ENCODE data around the gene NDUFV1. TPM values are rescaled to one million over a fixed set of nuclear protein-coding genes. Genes with fewer than 3 reads are reported as not detected.

NDUFV1 gene
- total RNA-seq, 2 experiments from 2014 or later, result 204 to 228 TPM

DNA sequence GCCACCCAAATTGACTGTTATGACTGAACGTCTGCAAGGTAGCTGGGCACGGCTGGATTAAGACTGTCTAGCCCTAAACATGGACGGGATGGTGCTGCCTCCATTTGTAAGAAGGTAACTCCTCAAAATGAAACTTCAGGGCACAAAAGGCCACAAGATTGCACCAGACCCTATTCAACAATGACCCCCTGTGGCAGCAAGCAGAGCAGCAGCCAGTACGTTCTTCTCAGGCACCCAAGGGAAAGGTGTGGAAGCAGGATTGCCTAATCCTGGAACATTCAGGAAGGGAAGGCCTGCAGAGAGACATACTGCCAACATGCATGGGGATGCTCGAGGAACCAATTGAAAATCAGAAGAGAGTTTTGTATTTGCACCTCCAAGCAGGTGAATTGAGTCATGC, 37.3 kb downstream of the NDUFV1 start:
- H3K4me1 Mint-ChIP-seq, result peaks cover 32% of the 10 kb centered on the region
- H3K36me3 Mint-ChIP-seq (ENCODE audit: low read depth), result no peaks in the 10 kb centered on the region
- H3K4me3 Mint-ChIP-seq, result no peak overlapping the region
- no peak overlapping the region for H3K27ac Mint-ChIP-seq
- ChIA-PET POLR2A (no interaction called here), CTCF (interaction anchor here (0.7 to 9.5 kb wide), 2 partner anchors 12 to 161 kb away, joined by 4 to 114 read pairs; partner anchors contain the start of genes AIP and NUDT8)
- H3K27me3 Mint-ChIP-seq, result peaks cover 3% of the 10 kb centered on the region
- DNase-seq, result no peak
- peaks cover 3% of the 10 kb centered on the region for H3K9me3 Mint-ChIP-seq

DNA sequence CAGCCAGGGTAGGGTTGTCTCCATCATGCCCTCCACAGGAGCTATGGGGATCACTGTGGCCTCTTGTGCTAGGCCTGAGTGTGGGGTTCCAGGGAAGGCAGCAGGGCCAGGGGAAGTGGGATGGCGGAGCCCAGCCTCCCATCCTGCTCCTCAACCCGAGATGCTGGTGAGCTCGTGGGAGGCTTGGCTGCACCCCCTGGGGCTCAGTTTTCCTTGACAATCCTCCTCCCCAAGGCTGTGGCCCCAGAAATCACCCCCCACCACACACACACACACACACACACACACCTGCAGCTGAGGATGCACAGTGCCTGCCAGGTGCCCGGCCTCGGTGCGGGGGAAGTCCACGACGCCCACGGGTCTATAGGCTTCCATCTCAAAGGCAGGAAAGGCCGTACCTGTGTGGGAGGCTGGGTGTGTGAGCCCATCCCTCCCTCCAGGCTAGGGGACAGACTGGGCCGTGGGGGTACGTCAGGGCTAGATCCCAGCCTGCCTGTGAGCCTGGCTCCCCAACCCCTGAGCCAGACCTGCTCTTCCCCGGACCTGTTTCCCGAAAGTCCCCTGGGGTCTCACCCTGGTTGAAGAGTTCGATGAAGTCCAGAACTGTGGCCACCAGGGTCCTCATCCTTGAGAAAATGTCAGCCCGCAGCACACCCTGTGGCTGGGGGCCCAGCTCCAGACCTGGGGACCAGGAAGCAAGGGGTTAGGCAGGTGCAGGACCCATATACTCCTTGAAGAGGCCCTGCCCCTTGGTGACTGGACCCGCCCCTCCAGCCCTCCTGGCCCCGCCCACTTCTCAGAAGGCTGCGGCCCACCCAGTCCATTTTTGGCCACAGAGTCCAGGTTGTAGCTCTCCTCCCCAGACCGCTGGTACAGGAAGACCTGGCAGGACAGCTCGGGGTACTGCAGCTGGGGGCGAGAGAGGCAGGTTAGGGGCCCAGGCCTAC, 38.0 kb downstream of the NDUFV1 start:
- no peak overlapping the region for H3K4me3 Mint-ChIP-seq
- no peak overlapping the region for H3K27ac Mint-ChIP-seq
- CTCF ChIA-PET, result interaction anchor here (0.6 to 9.5 kb wide), 3 partner anchors 10 to 162 kb away, joined by 3 to 114 read pairs (median 4); partner anchors contain the start of genes AIP and NUDT8
- no peaks in the 10 kb centered on the region for H3K36me3 Mint-ChIP-seq (ENCODE audit: low read depth)
- no peak for DNase-seq
- peaks cover 3% of the 10 kb centered on the region for H3K27me3 Mint-ChIP-seq
- H3K4me1 Mint-ChIP-seq, result peaks cover 39% of the 10 kb centered on the region
- POLR2A ChIA-PET, result no interaction called here
- H3K9me3 Mint-ChIP-seq, result peaks cover 3% of the 10 kb centered on the region

DNA sequence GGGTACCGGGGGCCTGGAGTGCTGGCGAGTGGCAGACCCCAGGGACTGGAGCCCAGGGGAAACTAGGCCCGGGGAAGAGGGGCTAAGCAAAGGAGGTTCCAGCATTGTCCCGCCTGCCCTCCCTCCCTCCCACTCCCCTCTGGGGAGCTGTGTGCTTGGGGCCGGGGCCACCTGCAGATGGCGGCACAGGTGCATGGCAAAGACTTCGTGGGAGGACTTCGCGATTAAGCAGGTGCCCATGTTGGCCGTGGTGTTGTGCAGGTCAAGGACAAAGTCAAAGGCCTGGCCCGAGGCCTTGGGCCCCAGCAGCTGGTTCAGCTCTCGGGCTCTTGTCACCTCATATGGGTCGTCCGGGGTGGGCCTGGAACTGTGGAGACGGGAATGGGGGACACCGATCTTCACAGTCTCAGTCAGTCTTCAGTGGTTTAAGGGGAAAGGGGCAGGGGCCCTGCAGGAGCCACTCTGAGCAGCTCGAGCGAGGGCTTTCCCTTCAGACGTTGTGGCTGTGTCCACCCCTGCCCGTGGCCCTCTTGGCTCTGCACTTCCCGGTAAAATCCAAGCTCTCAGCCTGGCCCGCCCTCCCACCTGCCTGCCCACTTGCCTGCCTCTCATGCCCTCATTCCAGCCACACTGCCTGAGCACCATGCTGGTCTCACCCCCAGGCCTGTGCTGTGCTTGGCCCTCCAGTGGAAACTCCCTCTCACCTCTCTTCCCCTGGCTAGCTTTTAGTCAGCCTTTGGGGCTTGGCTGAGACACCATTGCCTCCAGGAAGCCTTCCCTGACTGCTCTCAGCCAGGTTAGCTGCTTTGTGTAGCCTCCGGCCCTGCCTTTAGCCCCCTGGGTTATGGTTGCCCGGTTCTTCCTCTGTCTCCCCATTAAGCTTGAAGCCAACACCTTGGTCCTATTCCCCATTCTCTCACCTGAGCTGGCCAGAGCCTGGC, 39.1 kb downstream of the NDUFV1 start:
- H3K36me3 Mint-ChIP-seq (ENCODE audit: low read depth), result no peaks in the 10 kb centered on the region
- peaks cover 3% of the 10 kb centered on the region for H3K9me3 Mint-ChIP-seq
- no peak overlapping the region for H3K4me3 Mint-ChIP-seq
- peaks cover 49% of the 10 kb centered on the region for H3K4me1 Mint-ChIP-seq
- no peak for DNase-seq
- CTCF ChIA-PET, result interaction anchor here (0.6 to 9.5 kb wide), 3 partner anchors 13 to 121 kb away, joined by 3 to 114 read pairs (median 4); partner anchors contain the start of gene NUDT8
- peak overlapping the region; percentile 61 for H3K27ac Mint-ChIP-seq
- H3K27me3 Mint-ChIP-seq, result peaks cover 5% of the 10 kb centered on the region
- POLR2A ChIA-PET, result interaction anchor here (0.6 kb wide), 1 partner anchor 62 kb away, joined by 3 read pairs; the partner anchor contains the start of gene GSTP1

DNA sequence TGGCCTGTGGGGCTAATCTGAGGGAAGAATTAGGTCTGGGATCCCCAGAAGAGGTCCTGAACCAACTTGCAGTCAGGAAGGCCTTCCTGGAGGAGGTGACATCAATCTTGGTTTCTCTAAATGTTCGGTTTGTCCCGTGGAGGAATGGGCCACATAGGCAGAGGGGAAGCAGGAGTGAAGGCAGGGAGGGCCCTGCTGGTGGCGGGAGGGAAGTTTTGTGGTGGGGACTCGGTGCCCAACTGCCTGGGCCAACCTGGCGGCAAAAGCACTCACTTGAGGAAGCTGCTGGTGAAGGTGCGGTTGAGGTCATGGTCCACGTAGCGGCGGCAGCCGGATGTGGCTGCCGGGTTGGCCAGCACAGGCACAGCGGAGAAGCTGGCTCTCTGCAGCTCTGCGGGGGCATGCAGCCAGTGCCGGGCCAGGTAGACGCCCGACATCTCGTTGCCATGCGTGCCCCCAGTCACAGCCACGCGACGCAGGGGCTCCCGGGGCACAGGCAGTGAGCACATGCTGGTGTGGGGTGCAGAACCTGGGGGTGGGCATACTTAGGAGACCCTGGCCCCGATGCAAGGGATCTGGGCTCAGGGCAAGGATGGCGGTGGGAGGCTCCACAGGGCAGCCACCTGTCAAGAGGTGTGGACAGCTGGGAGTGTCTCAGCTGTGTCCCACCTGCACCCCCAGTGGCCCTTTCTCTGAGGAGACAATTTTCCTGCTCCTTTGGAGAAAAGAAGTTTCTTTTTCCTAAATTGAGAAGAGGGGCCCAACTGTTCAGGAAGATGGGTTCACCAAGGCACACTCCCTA, 40.0 kb downstream of the NDUFV1 start:
- Mint-ChIP-seq H3K4me1 (peaks cover 49% of the 10 kb centered on the region), H3K9me3 (peaks cover 3% of the 10 kb centered on the region), H3K27me3 (peaks cover 5% of the 10 kb centered on the region), H3K27ac (peak overlapping the region; percentile 61), H3K36me3 (ENCODE audit: low read depth) (no peaks in the 10 kb centered on the region), H3K4me3 (peak overlapping the region; percentile 8)
- peak; percentile 60 for DNase-seq
- ChIA-PET CTCF (interaction anchor here (1.1 to 9.5 kb wide), 3 partner anchors 14 to 291 kb away, joined by 3 to 114 read pairs (median 3); partner anchors contain the start of gene NUDT8), POLR2A (interaction anchor here (0.6 kb wide), 1 partner anchor 63 kb away, joined by 3 read pairs; the partner anchor contains the start of gene GSTP1)

DNA sequence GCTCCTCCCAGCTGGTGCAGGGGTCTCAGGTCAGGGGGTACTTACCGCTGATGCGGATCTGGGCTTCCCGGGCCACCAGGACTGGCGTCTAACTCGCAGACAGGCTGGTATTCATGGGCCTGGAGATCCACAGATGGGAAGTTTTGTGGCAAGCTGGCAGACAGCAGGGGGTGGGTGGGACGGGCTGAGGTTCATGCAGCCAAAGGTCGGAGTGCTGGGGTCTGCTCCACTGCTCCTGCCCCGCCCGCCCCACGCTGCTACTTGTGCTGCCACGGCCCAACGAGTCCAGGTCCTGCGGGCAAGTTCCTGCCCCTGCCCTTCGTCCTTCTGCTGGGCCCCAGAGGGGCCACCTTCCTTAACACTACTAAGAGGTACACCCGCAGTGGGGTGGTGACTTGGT, 40.7 kb downstream of the NDUFV1 start:
- H3K27ac Mint-ChIP-seq, result peak overlapping the region; percentile 13
- peaks cover 6% of the 10 kb centered on the region for H3K27me3 Mint-ChIP-seq
- no peaks in the 10 kb centered on the region for H3K36me3 Mint-ChIP-seq (ENCODE audit: low read depth)
- CTCF ChIA-PET, result interaction anchor here (1.2 to 9.5 kb wide), 3 partner anchors 9 to 291 kb away, joined by 3 to 114 read pairs (median 10); partner anchors contain the start of genes NUDT8 and TBX10
- POLR2A ChIA-PET, result no interaction called here
- H3K9me3 Mint-ChIP-seq, result peaks cover 3% of the 10 kb centered on the region
- DNase-seq, result no peak
- H3K4me3 Mint-ChIP-seq, result no peak overlapping the region
- peaks cover 49% of the 10 kb centered on the region for H3K4me1 Mint-ChIP-seq

DNA sequence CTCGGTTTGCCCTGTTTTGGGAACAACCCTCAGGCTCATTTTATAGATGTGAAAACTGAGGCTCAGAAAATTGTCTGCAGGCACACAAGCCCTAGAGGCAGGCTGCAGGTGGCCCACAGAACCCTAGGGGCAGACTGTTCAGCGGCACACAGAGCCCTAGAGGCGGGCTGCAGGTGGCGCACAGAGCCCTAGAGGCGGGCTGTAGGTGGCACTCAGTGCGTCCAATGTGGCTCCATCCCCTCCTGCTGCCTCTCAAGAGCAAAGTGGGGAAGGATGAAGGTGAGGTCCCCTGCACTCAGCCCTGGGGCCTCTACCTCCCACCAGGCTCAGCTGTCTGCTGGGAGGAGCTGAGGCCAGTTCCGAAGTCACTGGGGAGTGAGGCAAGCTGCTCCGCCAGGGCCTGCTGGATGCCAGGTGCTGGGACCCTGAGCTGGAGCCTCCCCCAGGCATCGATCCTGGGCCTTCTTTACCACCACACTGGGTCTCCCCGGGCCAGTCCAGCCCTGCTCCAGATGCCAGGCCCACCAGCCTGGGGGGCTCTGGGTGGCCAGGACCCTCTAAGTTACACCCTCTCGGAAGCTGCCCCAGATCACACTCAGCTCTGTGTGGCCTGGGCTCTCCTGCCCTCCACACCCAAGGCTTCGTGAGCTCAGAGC, 41.5 kb downstream of the NDUFV1 start:
- Mint-ChIP-seq H3K9me3 (peaks cover 5% of the 10 kb centered on the region), H3K27me3 (peaks cover 9% of the 10 kb centered on the region), H3K27ac (no peak overlapping the region), H3K4me3 (no peak overlapping the region), H3K36me3 (ENCODE audit: low read depth) (no peaks in the 10 kb centered on the region), H3K4me1 (peaks cover 49% of the 10 kb centered on the region)
- POLR2A ChIA-PET, result no interaction called here
- DNase-seq, result peak; percentile 72
- CTCF ChIA-PET, result interaction anchor here (0.7 to 9.5 kb wide), 5 partner anchors 9 to 68 kb away, joined by 3 to 114 read pairs (median 4); partner anchors contain the start of genes NUDT8 and TBX10

DNA sequence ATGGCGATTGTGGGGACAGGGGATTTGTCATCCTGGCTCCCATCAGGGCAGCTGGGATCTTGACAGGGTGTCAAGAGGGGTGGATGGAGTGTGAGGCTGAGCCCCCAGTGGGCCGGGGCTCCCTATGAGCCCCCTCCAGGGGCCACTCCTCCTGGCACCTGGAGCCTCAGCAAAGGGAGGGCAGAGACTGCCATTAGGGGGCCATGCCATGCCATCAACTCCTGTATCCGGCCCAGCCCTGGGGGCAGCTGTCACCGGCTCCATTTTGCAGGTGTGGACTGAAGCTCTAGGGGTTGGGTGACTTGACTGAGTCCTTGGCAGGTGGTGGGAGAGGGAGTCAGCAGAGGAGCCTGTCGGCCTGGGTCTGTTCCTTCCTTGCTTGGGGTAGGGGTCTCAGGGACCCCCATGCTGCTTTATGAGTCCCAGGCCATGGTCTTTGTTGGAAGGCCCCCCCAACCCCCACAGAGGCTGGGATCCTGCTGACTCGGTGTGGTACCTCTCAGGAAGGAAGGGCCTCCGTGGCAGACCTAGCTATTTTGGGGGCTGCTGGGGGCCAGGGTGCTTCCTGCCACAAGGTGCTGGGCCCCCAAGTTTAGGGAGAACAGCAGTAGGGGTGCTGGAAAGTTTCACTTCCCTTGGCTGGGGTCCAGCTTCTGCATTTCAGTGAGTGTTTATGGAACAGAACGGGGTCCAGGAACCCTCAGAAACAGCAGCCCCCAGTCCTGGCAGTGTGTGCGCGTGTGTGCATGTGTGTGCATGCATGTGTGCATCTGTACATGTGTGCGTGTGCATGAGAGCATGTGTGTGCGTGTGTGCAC, 42.3 kb downstream of the NDUFV1 start:
- Mint-ChIP-seq H3K4me1 (peaks cover 48% of the 10 kb centered on the region), H3K4me3 (no peak overlapping the region), H3K27ac (no peak overlapping the region), H3K27me3 (peaks cover 9% of the 10 kb centered on the region), H3K9me3 (peaks cover 3% of the 10 kb centered on the region), H3K36me3 (ENCODE audit: low read depth) (no peaks in the 10 kb centered on the region)
- DNase-seq, result no peak
- ChIA-PET POLR2A (no interaction called here), CTCF (interaction anchor here (0.7 to 9.5 kb wide), 5 partner anchors 10 to 69 kb away, joined by 3 to 114 read pairs (median 4); partner anchors contain the start of genes NUDT8 and TBX10)

DNA sequence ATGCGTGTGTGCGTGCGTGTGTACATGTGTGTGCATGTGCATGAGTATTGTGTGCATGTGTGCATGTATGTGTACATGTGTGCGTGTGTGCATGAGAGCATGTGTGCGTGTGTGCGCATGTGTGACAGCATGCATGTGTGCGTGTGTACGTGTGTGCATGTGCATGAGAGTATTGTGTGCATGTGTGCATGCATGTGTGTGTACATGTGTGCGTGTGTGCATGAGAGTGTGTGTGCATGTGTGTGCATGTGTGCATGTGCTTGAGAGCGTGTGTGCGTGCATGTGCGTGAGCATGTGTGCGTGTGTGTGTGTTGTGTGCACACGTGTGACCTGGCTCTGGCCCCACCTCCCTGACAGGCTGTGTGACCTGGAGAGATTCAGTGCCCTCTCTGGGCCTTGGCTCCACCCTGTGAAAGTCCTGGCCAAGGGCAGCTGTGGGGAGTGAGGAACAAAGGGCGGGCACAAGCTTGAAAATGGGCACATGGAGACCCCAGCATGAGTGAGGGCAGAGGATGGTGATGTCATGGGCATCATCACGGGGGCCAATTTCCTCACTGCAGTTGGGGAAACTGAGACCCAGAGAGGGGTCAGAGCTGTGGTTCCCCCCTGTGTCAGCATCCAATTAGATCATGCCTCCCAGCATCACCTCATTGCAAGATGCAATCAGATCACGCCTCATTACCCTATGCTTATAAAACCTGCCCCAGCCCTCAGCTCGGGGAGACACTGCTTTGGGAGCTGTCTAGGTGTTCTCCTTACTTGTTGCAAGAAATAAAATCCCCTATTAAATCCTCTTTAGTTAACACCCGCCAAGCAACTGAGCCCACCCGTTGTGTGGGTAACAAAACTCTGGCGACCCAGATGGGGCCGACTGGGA, 43.1 kb downstream of the NDUFV1 start:
- H3K36me3 Mint-ChIP-seq (ENCODE audit: low read depth), result no peaks in the 10 kb centered on the region
- peaks cover 9% of the 10 kb centered on the region for H3K27me3 Mint-ChIP-seq
- peak overlapping the region; percentile 81 for H3K4me3 Mint-ChIP-seq
- peak overlapping the region; percentile 94 for H3K27ac Mint-ChIP-seq
- DNase-seq, result no peak
- ChIA-PET POLR2A (no interaction called here), CTCF (interaction anchor here (0.6 to 9.5 kb wide), 4 partner anchors 11 to 650 kb away, joined by 3 to 114 read pairs (median 8); partner anchors contain the start of genes NUDT8 and TBX10)
- H3K4me1 Mint-ChIP-seq, result peaks cover 46% of the 10 kb centered on the region
- peaks cover 2% of the 10 kb centered on the region for H3K9me3 Mint-ChIP-seq

DNA sequence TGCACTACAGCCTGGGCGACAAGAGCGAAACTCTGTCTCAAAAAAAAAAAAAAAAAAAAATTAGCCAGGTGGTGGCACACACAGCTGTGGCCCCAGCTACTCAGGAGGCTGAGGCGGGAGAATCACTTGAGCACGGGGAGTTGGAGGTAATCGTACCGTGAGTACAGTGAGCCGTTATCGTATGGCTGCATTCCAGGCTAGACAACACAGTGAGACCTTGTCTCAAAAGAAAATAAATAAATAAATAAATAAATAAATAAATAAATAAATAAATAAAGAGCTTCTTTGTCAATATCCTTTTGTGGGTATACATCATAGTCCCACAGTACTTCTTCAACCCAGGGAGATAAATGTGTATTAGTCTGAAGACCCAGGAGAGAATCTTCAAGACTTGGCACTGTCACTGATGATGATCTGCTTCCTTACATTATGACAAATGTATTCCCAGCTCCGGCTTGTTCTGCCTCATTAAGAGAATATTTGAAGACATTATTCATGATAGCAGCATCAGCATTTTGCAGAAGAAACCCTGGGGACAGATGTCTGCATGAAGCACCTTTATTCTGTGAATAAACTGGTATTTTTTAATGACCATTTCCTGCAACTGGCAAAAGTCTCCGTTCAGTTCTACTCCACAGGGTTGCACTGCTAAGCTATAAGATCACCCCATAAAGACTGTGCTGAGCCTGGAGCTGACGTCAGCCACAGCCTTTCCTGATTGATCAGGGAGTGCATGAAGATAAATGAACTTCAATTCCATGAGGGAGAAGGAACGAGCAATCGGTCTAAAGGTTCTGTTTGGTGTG, 45.4 kb downstream of the NDUFV1 start:
- Mint-ChIP-seq H3K4me1 (peaks cover 32% of the 10 kb centered on the region), H3K36me3 (ENCODE audit: low read depth) (peaks cover 3% of the 10 kb centered on the region), H3K4me3 (no peak overlapping the region), H3K9me3 (peaks cover 2% of the 10 kb centered on the region), H3K27ac (no peak overlapping the region), H3K27me3 (peaks cover 7% of the 10 kb centered on the region)
- ChIA-PET POLR2A (no interaction called here), CTCF (interaction anchor here (0.8 to 9.5 kb wide), 4 partner anchors 9 to 21 kb away, joined by 3 to 114 read pairs (median 5); partner anchors contain the start of gene NUDT8)
- no peak for DNase-seq
